DMS53 treated with DMSO at 0.1 percent for 48 hours (cell line): ENCODE measurements around the gene TRMT44.
"Not testable (repeated sequence)": the region's sequence is repeated elsewhere in the genome, so short reads cannot be mapped to it uniquely, and the experiment has no call there.

Experiments used
- DNase-seq: peaks from one replicate; lab custom pipeline; 2025; ENCODE audit not compliant: unreplicated experiment; lab: John Stamatoyannopoulos, UW

Gene TRMT44

DNA sequence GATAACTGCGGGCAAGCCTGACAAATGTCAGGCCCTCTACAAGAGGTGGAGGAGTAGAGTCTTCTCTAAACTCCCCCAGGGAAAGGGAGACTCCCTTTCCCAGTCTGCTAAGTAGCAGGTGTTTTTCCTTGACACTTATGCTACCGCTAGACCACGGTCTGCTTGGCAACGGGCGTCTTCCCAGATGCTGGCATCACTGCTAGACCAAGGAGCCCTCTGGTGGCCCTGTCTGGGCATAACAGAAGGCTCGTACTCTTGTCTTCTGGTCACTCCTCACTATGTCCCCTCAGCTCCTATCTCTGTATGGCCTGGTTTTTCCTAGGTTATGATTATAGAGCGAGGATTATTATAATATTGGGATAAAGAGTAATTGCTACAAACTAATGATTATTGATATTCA lies 33.7 kb upstream of the TRMT44 start:
- DNase-seq = peak; percentile 6

DNA sequence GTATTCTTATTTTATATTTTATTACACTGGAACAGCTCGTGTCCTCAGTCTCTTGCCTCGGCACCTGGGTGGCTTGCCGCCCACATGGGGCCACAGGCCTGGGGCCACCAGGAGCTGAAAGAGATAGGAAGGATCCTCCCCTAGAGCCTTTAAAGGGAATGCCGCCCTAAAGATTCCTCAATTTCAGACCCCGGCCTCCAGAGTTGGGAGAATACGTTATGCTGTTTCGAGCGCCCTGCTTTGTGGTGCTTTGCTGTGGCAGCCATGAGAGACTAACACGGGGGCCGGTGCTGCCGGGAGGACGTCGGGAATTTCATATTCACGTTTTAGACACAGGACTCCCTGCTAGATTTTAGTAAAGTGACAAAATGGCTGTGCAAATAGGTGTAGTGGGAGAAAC lies 33.3 kb upstream of the TRMT44 start:
- no peak for DNase-seq

DNA sequence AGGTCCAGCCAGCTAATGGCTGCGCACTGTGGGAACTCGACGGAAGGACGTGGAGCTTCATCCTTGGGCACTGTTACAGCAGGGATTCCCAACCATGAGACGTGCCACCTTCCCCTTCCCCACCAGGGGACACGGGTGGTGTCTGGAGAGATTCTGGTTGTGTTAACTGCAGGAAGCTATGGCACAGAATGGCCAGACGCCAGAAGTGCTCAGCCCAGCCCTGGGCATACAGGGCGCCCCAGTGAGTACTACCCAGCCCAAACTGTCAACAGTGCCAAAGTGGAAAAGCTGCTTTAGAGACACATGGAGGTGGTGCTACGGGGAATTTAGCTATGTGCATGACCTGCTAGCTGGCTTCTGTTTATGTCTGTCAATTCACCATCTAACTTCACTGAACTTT lies 32.8 kb upstream of the TRMT44 start:
- DNase-seq = no peak

DNA sequence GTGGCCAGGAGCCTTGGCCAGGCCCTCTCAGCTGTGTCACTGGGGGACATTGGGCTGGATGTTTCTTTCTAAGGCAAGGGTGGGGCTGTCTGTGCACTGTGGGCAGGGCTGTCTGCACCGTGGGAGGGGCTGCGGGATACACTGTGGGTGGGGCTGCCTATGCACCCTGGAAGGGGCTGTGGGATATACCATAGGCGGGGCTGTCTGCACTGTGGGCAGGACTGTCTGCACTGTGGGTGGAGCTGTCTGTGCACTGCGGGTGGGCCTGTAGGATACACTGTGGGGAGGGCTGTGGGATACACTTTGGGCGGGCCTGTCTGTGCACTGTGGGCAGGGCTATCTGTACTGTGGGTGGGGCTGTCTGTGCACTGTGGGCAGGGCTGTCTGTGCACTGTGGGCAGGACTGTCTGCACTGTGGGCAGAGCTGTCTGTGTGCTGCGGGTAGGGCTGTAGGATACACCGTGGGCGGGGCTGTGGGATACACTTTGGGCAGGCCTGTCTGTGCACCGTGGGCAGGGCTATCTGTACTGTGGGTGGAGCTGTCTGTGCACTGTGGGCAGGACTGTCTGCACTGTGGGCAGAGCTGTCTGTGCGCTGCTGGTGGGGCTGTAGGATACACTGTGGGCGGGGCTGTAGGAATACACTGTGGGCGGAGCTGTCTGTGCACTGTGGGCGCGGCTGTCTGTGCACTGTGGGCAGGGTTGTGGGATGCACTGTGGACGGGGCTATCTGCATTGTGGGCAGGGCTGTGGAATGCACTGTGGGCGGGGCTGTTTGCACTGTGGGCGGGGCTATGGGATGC lies 31.1 kb upstream of the TRMT44 start:
- DNase-seq = no peak

DNA sequence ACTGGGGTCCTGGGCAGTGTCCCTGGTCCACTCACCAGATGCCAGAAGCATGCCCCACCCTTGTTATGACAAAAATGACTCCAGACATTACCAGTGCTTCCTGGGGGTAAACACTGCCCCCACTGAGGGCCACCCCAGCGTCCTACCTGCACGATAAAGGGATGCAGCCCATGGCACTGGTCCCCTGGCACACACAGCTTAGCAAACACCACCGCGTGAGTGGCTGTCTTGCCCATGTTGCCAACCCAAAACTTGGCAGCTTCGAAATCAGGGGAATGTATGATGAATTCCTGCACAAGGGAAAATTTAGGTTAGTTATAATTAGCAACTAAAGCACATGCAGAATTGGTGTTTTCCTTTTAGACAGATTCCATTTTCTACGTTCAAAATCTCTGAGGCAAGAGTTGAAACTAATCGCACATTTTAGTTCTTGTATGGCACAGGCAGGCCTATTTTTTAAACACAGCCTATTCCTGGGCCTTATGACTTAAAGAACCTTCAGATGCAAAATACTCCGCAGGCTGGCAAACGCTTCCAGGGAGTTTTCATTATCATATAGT lies 30.4 kb upstream of the TRMT44 start:
- no peak for DNase-seq

DNA sequence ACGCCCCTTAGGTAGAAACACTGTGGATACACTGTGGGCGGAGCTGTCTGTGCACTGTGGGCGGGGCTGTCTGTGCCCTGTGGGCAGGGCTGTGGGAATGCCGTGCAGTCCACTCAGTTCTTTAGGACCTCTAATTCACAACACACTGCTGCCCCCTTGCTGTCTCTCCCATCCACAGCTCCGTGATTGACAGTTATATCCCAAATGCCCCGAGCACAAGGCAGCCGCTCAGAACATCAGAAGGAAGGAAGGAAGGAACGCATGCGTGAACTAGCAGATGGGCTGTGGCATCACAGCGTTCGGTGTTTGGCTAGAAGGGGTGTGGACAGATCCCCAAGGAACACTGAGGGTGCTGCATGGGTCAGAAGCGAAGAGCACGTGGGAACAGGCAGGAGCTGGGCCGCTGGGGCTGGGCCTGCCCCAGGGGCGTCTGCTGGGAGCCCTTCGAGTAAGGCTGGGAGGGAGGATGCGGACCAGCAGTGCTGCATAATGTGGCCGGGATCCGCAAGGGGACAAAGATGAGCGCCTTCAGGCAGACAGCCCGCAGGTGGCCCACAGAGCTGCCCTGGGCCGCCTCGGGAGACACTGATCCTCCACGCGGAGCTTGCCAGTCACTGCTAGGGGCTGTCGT lies 29.8 kb upstream of the TRMT44 start:
- DNase-seq = no peak

DNA sequence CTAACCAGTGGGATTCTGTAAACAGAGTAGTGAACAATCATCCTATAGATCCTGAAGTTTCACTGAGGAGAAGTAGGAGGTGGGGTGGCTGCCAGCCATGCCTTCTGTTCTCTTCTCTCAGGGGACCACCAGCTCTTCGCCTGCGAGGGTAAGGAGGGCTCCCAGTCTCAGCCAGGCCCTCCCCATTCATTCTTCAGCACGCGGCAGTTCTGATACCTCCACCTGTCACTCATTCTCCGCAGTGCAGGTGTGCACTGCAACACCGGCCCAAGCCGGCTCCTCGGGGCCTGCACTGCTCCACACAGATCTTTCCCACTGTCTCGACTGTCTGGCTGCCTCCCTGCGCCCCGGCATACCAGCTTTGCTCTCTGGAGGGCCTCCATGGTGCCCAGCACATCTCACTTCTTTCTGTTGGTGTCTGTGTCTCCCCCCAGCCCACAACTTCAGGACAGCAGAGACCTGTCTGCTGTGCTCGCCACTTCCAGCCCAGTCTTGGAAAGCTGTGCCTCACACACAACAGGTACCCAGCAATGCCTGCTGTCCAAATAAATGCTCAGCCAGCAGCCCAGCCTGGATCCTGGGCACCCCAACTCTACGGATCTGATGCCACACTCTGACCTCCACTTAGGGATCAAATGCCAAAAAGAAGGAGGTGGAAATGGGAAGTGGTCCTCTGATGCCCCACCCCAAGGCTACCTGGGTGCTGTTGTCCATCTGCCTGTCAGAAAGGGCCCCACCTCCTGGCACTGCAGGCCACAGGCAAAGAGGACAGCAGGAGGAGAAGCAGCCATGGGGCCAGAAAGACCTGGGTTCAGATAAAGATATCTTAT lies 29.0 kb upstream of the TRMT44 start:
- DNase-seq = no peak

DNA sequence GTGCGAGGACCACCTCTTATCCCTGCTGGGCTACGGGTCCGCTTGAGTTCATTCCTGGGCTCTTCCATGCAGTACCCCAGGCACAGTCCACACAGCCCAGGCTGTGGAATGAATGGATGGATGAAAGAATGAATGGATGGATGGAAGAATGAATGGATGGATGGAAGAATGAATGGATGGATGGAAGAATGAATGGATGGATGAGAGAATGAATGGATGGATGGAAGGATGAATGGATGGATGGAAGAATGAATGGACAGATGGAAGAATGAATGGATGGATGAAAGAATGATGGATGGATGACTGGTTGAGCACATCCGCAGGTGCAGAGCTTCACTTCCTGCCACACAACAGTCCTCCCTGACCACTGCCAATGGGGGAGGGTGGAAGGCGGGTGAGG lies 28.3 kb upstream of the TRMT44 start:
- no peak for DNase-seq

DNA sequence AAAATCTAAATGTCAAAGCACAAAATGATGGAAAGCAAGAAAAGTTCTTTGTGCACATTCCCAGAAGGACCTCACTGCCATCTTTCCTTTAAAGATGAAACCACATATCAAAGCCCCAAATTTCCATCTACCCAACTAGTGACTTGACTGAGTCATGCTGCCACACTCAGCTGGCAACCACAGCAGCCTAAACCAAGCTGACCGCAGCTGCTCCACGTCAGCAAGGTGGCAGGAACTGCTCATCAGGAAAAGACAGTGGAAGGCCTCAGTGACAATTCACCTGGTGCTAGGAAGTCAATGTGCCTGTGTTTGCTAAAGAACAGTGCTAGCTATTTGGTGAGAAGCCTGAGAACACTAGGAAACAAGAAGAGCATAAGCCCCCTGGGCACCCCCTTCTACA lies 26.2 kb upstream of the TRMT44 start:
- DNase-seq = no peak

DNA sequence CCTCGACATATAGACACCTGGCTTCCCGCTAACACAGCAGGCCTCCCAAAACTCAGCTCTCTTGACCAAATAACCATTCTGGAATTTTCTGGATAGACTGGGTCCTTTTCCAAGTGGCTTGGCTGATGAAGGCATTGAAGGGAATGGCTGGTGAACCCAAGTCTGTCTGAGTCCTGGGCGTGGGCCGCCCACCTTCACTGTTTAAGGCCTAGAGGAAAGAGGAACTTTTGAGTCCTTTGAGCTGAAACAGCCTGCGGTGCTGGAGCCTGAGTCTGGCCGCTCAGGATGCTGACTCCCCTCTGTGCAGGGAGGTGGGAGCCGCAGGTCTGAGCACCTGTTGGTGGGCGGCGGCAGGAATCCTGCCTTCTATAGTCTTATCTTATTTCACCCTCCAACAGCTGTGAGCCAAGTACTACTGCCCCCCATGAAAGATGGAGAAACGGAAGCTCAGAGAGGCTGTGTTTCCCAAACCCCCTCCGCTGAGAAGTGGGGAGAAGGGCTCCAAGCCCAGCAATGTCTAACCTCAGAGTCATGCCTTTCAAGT lies 23.4 kb upstream of the TRMT44 start:
- no peak for DNase-seq

DNA sequence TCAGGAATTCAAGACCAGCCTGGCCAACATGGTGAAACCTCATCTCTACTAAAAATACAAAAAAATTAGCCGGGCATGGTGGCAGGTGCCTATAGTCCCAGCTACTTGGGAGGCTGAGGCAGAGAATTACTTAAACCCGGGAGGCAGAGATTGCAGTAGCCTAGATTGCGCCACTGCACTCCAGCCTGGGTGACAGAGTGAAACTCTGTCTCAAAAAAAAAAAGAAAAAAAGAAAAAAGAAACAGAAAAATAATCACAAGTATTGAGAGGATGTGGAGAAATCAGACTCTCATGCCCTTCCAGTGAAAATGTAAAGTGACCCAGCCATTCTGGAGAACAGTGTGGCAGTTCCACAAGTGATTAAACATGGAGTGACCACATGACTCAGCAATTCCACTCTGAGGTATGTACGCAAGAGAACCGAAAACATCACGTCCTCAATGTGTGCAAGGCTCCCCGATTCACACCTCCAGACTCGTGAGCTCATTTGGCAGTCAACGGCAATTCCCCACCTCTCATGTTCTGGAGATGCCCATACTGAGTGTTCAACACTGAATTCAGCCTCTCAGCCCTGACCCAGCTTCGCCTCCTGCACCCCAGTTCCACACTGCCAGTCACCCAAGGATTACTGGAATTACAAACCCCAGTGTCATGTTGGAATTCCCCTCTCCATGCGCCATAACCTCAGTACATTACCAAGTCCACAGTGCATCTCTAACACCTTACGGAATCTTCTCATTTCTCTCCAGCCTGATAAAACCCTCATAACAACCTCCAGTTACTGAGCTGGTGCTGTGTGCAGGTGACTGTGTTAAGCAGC lies 21.1 kb upstream of the TRMT44 start:
- DNase-seq = no peak

DNA sequence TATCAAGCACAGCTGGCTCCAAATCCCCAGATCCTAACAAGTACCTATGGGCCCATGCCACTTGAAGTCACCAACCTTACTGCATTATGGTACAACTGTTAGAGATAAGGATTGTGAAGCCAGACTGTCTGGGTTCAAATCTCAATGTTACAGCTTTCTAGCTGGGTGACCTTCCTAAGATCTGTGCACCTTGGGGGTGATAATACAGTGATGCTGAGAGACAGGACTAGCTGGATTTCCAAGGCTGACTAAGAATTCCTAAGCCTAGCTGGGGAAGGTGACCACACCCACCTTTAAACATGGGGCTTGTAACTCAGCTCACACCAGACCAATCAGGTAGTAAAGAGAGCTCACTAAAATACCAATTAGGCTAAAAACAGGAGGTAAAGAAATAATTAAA lies 20.4 kb upstream of the TRMT44 start:
- DNase-seq = not testable (repeated sequence)

DNA sequence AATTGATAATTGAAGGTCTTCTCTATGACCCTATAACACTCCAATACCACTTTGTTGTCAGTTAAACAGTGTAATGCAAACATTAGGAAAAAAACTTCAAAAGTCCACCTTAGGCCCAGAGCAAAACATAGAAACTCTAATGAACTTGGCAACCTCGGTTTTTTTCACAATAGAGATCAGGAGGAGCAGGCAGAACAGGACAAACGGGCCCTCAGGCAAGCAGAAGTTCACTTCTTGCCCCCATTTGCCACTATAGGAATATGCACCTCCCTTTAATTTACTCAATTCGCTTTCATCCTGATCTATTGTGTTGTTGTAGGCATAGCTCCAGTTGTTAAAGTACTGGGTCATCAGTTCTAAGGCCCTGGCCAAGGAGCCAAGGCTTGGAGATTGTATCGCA lies 18.2 kb upstream of the TRMT44 start:
- no peak for DNase-seq

DNA sequence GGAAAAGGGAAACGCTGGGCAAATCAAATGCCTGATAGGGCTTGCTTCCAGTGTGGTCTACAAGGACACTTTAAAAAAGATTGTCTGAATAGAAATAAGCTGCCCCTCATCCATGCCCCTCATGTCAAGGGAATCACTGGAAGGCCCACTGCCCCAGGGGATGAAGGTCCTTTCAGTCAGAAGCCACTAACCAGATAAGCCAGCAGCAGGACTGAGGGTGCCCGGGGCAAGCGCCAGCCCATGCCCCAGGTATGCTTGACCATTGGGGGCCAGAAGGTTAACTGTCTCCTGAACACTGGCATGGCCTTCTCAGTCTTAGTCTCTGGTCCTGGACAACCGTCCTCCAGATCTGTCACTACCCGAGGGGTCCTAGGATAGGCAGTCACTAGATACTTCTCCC lies 17.8 kb upstream of the TRMT44 start:
- DNase-seq = no peak

DNA sequence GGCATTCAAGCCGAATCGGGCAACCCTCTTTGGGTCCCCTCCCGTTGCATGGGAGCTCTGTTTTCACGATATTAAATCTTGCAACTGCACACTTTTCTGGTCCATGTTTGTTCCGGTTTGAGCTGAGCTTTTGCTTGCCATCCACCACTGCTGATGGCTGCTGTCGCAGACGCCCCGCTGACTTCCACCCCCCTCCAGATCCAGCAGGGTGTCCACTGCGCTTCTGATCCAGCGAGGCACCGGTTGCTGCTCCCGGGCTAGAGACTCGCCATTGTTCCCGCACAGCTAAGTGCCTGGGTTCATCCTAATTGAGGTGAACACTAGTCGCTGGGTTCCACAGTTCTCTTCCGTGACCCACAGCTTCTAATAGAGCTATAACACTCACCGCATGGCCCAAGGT lies 13.3 kb upstream of the TRMT44 start:
- no peak for DNase-seq

DNA sequence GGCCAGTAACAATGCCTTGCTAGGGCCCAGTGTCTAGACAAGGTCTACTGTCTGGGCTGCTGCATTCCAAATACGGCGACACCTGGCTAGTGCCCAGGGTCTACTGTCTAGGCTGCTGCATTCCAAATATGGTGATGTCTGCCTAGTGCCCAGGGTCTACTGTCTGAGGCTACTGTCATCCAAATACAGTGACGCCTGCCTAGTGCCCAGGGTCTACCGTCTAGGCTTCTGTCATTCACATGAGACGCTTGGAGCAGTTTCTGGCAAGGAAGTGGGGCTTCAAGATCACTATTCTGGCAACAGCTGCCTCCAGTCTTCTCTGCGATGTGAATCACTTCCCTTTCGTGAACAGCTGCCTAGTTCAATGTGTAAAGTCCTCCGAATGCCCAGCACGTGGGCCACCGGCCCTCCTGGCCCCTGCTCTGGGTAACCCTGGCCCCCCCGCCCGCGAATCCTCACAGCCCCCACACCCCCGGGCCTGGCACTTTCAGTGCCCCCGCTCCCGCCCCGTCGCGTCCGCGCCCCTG lies 12.8 kb upstream of the TRMT44 start:
- DNase-seq = peak; percentile 13

DNA sequence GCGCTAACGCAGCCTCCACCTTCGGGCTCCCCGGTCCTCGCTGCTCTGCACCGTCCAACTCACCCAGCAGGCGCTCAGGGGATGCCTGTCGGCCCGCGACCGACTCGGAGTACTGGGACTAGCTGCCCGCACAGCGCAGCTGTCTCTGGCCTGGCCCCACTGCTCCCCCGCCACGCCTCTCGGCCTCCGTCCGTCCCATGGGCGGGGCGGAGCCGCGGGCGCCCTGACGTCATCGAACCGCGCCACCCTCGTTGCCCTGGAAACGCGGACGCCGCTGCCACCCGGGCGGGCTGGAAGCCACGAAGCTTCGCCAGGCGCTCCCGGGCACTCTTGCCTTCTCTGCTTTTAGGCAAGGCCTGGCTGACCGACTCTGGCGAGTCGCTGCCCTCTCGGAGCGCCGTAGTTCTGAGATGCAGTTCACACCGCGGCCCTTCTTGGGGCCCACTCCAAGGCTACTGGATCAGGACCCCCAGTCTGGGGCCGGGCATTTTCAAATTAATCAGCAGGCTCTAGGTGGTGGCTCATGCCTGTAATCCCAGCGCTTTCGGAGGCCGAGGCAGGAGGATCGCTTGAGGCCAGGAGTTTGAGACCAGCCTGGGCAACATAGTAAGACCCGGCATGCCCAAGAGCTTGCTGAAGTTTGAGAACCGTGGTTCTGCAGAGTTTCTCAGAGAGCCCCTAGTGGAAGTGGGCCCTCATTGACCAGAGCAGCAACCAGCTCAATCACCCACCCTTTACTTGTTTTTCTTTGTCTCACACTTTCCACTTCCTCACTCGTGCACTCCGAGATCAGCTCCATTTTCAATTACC lies 12.1 kb upstream of the TRMT44 start:
- DNase-seq = peak; percentile 83

DNA sequence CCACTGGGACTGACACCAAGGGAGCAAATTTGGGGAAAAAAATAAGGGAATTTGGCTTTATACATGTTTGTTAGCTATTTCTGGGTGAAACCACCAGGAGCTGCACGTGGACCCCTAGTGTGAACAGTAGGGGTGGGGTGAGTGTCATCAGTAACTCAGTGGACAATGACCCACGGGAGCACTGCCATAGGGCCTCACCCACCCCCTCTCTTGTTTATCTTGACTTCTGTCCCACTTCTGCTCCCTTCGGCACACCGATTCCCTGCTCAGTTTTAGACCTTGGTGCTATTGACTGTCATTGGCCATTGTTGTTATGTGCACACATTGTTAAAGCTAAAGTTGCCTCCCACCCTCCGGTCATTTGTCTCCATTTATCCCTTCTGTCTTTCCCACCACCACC lies 9.0 kb upstream of the TRMT44 start:
- no peak for DNase-seq

DNA sequence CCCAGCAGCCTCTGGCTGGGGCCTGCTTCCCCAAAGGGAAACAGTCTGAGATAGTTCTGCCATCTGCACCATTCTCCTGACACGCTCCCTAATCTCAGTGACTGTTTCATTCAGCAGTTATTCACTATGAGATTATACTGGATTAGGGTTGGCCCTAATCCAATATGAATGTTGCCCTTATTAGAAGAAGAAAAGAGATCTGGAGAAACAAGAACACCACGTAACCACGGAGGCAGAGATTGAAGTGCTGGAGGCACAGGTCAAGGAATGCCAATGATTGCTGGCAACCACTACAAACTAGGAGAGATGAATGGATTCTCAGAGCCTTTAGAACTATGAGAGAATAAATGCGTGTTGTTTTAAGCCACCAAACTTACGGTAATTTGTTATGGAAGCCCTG lies 7.4 kb upstream of the TRMT44 start:
- DNase-seq = no peak
